K562 (cell line): ENCODE measurements around the gene TNNT1. TPM values are rescaled to one million over a fixed set of nuclear protein-coding genes. Genes with fewer than 3 reads are reported as not detected.

Experiments
- BHLHE40 ChIP-seq: IDR thresholded peaks from 2 replicates; pipeline ENCODE4 v1.6.1; 2011; ENCODE audit warnings: low read length, improper control_type of control experiment
- BRF2 ChIP-seq: IDR thresholded peaks from 3 replicates; pipeline ENCODE4 v1.6.1; 2011; ENCODE audit warnings: borderline replicate concordance, mild to moderate bottlenecking; ENCODE audit not compliant: insufficient read length, insufficient read depth
- CHD2 ChIP-seq: IDR thresholded peaks from 2 replicates; pipeline ENCODE4 v1.6.1; 2011; ENCODE audit warnings: low read depth, low read length
- CREM ChIP-seq: IDR thresholded peaks from 2 replicates; pipeline ENCODE4 v1.6.1; 2014; ENCODE audit warnings: antibody characterized with exemption, low read depth
- CTCF ChIP-seq, 3 experiments: IDR thresholded peaks in 2 of 3; conservative IDR thresholded peaks in 1 of 3; 2 replicates each; pipeline ENCODE4 v1.5.1; 2011 to 2012; ENCODE audit warnings: low read length in 3 of 3, mild to moderate bottlenecking in 3 of 3, control low read depth in 2 of 3, improper control_type of control experiment in 1 of 3, inconsistent platforms in 1 of 3, low read depth in 1 of 3, mixed read lengths in 1 of 3, moderate library complexity in 1 of 3; ENCODE audit not compliant: insufficient read depth in 2 of 3
- FOS ChIP-seq: IDR thresholded peaks from 3 replicates; pipeline ENCODE4 v1.6.1; 2011; ENCODE audit not compliant: insufficient read length; ENCODE audit errors: extremely low read depth
- GABPA ChIP-seq: fragments of 200-800 bp; sonication (Bioruptor generic); conservative IDR thresholded peaks from 2 replicates; pipeline ENCODE4 v1.6.1; 2016; ENCODE audit warnings: low read depth, missing genetic modification characterization, missing compliant biosample characterization
- GABPB1 ChIP-seq: sonication (generic); formaldehyde crosslinking; IDR thresholded peaks from 2 replicates; pipeline ENCODE4 v1.8.0; 2022; ENCODE audit warnings: mild to moderate bottlenecking, missing genetic modification reagents
- GATAD2B ChIP-seq: fragments of 450-650 bp; IDR thresholded peaks from 2 replicates; pipeline ENCODE4 v1.6.1; 2017; ENCODE audit warnings: mild to moderate bottlenecking, borderline replicate concordance
- HMGN3 ChIP-seq: IDR thresholded peaks from 2 replicates; pipeline ENCODE4 v1.6.1; 2011; ENCODE audit warnings: borderline replicate concordance, low read depth, mild to moderate bottlenecking, mixed read lengths, low read length; ENCODE audit not compliant: insufficient read length; ENCODE audit errors: extremely low read depth
- IRF9 ChIP-seq: fragments of 450-650 bp; IDR thresholded peaks from 2 replicates; pipeline ENCODE4 v1.6.1; 2016; ENCODE audit warnings: missing biosample characterization, missing genetic modification characterization
- NR3C1 ChIP-seq: sonication (generic); formaldehyde crosslinking; IDR thresholded peaks from 2 replicates; pipeline ENCODE4 v1.8.1; 2022; ENCODE audit warnings: missing genetic modification reagents
- NR4A1 ChIP-seq, 2 experiments: fragments of 250-450 bp in 1 of 2; fragments of 450-650 bp in 1 of 2; sonication (Bioruptor Pico) in 1 of 2; IDR thresholded peaks; 2 replicates each; pipeline versions ENCODE4 v1.4.0 to v1.6.1; 2016 to 2020; ENCODE audit warnings: mild to moderate bottlenecking in 2 of 2, missing compliant biosample characterization in 1 of 2, missing genetic modification characterization in 1 of 2, moderate library complexity in 1 of 2
- PML ChIP-seq: IDR thresholded peaks from 2 replicates; pipeline ENCODE4 v1.6.1; 2012; ENCODE audit warnings: low read length, inconsistent platforms
- TFAP4 ChIP-seq: sonication (generic); formaldehyde crosslinking; IDR thresholded peaks from 2 replicates; pipeline ENCODE4 v1.8.0; 2022; ENCODE audit warnings: missing genetic modification reagents, mild to moderate bottlenecking, moderate library complexity, borderline replicate concordance
- ZFP91 ChIP-seq: sonication (generic); formaldehyde crosslinking; IDR thresholded peaks from 2 replicates; pipeline ENCODE4 v1.8.0; 2022; ENCODE audit warnings: mild to moderate bottlenecking, missing genetic modification reagents
- ZNF280A ChIP-seq: fragments of 450-650 bp; IDR thresholded peaks from 2 replicates; pipeline ENCODE4 v1.6.1; 2018; ENCODE audit warnings: mild to moderate bottlenecking, low read depth; ENCODE audit not compliant: partially characterized antibody
- polyA plus RNA-seq, 8 experiments: library from polyadenylated mRNA; depleted of rRNA in 4 of 8; stranded (reverse) in 5 of 8; unstranded in 3 of 8; fragments of >200 nt; fragmentation: Nextera tagmentation in 2 of 8; fragmentation: Illumina TruSeq in 1 of 8; extraction: Ambion mirVana in 2 of 8; extraction: Trizol in 1 of 8; gene quantifications; 2 replicates each; pipeline versions ENCODE4 v1.2.1 to v1.2.3, GENCODE V29; 2011 to 2014; ENCODE audit warnings: inconsistent platforms in 1 of 8, missing spikeins in 1 of 8
- total RNA-seq, 7 experiments: library from RNA; depleted of rRNA in 6 of 7; stranded (reverse); fragments of >200 nt in 6 of 7; fragmentation: Illumina TruSeq in 2 of 7; extraction: Trizol in 2 of 7; gene quantifications; 2 replicates each; pipeline versions ENCODE4 v1.2.1 to v1.2.3, GENCODE V29; 2011 to 2021; ENCODE audit warnings: low replicate concordance in 1 of 7

Gene TNNT1
- total and polyA plus RNA-seq, 9 of the 15 experiments (the other 6 are each of a cell fraction or from before 2014, with no cell fraction given): 31.8 to 390 (median 227) TPM

GRCh38 chr19:55158848-55159749 is 10.1 kb upstream of the TNNT1 start (continued):
- TF ChIP-seq ZNF280A (no peak), BHLHE40 (no peak; the same call in 1 of the 2 replicates), NR3C1 (CRISPR knock-in tag) (no peak), HMGN3 (peak; percentile 30), FOS (peak; percentile 26), GABPA (tag) (peak; percentile 17; the same call in 1 of the 2 replicates), CREM (peak; percentile 51), IRF9 (no peak), ZFP91 (CRISPR knock-in tag) (no peak), GABPB1 (CRISPR knock-in tag) (0 out of 2 replicates have a peak, but pooled peaks have one; percentile 37), CHD2 (no peak), NR4A1 (CRISPR knock-in tag; IDR thresholded peaks at IDR 0.05) (no peak), NR4A1 (tag; IDR thresholded peaks at IDR 0.05) (peak; percentile 42; the same call in 1 of the 2 replicates), TFAP4 (CRISPR knock-in tag) (peak; percentile 96), CTCF (IDR thresholded peaks at IDR 0.05 in 2 of 3, conservative IDR thresholded peaks at IDR 0.05 in 1 of 3; ENCODE audit: insufficient read depth in 2 of 3, low read depth in 1 of 3, low read length in 3 of 3) (0 out of 6 replicates have a peak, but pooled peaks of 1 of the 3 experiments have one; percentile 6), GATAD2B (peak; percentile 72; the same call in 1 of the 2 replicates), PML (peak; percentile 71), BRF2 (no peak)
